CD4-positive, alpha-beta T cell (primary cell): ENCODE measurements around the gene GALM. TPM values are rescaled to one million over a fixed set of nuclear protein-coding genes. Genes with fewer than 3 reads are reported as not detected.
"Not testable (repeated sequence)": the region's sequence is repeated elsewhere in the genome, so short reads cannot be mapped to it uniquely, and the experiment has no call there.

Experiments
- ATAC-seq: fragments of 200-7000 bp; cut with Tn5 transposase; one replicate; pipeline ENCODE4 v1.10.0; 2022; ENCODE audit warnings: mild to moderate bottlenecking; ENCODE audit not compliant: poor library complexity
- CTCF ChIA-PET: fragments of 350-600 bp; sonication (Branson Sonifier 250); formaldehyde crosslinking; loops from one replicate; lab custom pipeline; 2021; ENCODE audit warnings: antibody characterized with exemption, inconsistent platforms; lab: Charles Lee
- POLR2A ChIA-PET: fragments of 350-600 bp; sonication (Branson Sonifier 250); formaldehyde crosslinking; loops from one replicate; lab custom pipeline; 2021; ENCODE audit warnings: antibody characterized with exemption, inconsistent platforms; lab: Charles Lee
- DNase-seq, 14 experiments: peaks; one replicate each; pipeline ENCODE4 v3.0.0-alpha.2; 2013 to 2020; ENCODE audit warnings: mixed read lengths in 2 of 14
- H3K27ac ChIP-seq, 2 donors: one replicate each; pipeline versions ENCODE4 v1.5.1 to v1.7.0; 2013; ENCODE audit warnings: low read length in 2 of 2, low read depth in 1 of 2, mild to moderate bottlenecking in 1 of 2
- H3K27me3 ChIP-seq, 2 experiments: 1 replicate in 1 of 2; 2 replicates in 1 of 2; pipeline versions ENCODE4 v1.6.1 to v1.7.0; 2013; ENCODE audit warnings: low read length in 2 of 2, control low read depth in 1 of 2, mild to moderate bottlenecking in 1 of 2, moderate library complexity in 1 of 2; ENCODE audit not compliant: insufficient read depth in 2 of 2, control insufficient read depth in 1 of 2
- H3K36me3 ChIP-seq: one replicate; pipeline ENCODE4 v1.6.1; 2013; ENCODE audit warnings: low read length, control low read depth; ENCODE audit not compliant: insufficient read depth
- H3K4me1 ChIP-seq: one replicate; pipeline ENCODE4 v1.6.1; 2013; ENCODE audit warnings: low read length, control low read depth; ENCODE audit not compliant: insufficient read depth
- H3K4me3 ChIP-seq: one replicate; pipeline ENCODE4 v1.5.1; 2013; ENCODE audit warnings: mild to moderate bottlenecking, low read length, moderate library complexity
- H3K9me3 ChIP-seq, 2 experiments: 1 replicate in 1 of 2; 2 replicates in 1 of 2; pipeline versions ENCODE4 v1.6.1 to v1.7.0; 2013; ENCODE audit warnings: low read length in 2 of 2, mild to moderate bottlenecking in 2 of 2, control low read depth in 1 of 2, moderate library complexity in 1 of 2; ENCODE audit not compliant: control insufficient read depth in 1 of 2, insufficient read depth in 1 of 2
- H3K27ac Mint-ChIP-seq: one replicate; pipeline ENCODE4 v1.8.0; 2020; ENCODE audit warnings: mixed read lengths
- H3K27me3 Mint-ChIP-seq: one replicate; pipeline ENCODE4 v1.8.0; 2021; ENCODE audit warnings: mixed read lengths
- H3K36me3 Mint-ChIP-seq: one replicate; pipeline ENCODE4 v1.8.0; 2021; ENCODE audit warnings: low read depth, mixed read lengths
- H3K4me1 Mint-ChIP-seq: one replicate; pipeline ENCODE4 v1.8.0; 2021; ENCODE audit warnings: low read depth, mixed read lengths
- H3K4me3 Mint-ChIP-seq: one replicate; pipeline ENCODE4 v1.8.0; 2020; ENCODE audit warnings: mild to moderate bottlenecking, mixed read lengths
- H3K9me3 Mint-ChIP-seq: one replicate; pipeline ENCODE4 v1.8.0; 2020; ENCODE audit warnings: mixed read lengths
- intact Hi-C, 2 experiments: fragments of 100-400 bp; cut with DNase I in 1 of 2; cut with micrococcal nuclease in 1 of 2; formaldehyde crosslinking; loops; one replicate each; pipeline versions ENCODE4 v1.15.1 to v1.9.0; 2023 to 2025; cut with DNase I, micrococcal nuclease
- total RNA-seq, 174 experiments: library from RNA in 2 of 174; stranded (reverse) in 2 of 174; gene quantifications; one replicate each; pipeline ENCODE4 v1.2.3 and lab custom pipeline; 2021 to 2026
- TF ChIP-seq, protein P1 (sequence below): fragments of 200-600 bp; IDR thresholded peaks from one replicate; pipeline ENCODE4 v1.8.0; 2022; ENCODE audit warnings: antibody characterized with exemption, mild to moderate bottlenecking

GALM gene
- total RNA-seq, 2 experiments from 2014 or later = 5.9 to 7.0 TPM

DNA sequence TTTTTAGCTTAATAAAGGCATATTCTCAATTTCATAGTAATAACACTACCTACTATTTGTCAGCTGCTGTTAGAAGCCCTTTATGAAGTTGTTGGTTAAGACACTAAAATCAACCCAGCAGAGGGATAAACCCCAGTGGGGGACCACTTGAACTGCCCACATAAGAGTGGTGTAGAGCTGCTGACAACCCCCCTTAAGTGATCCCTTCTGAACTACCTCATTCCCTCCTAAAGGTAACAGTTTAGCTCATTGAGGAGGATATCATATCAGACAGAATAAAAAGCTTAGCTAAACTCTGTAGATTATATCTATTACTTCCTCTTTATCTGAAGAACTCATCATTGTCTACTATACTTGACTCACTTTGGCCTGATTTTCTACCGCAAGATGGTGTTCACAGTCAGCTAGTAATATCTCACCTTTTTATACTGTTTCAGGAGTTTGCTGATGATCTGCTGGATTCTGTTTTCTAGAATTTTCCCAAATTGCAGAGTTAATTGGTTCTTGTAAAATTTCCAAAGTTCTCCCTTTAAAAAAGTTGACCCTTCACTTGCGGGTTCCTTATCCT, 16.2 kb downstream of the GALM start:
- ATAC-seq (peak; percentile 88), DNase-seq (peak in 4 of 14 experiments; percentile 28 to 82 (median 76))
- H3K27ac Mint-ChIP-seq = peak overlapping the region; percentile 86
- ChIA-PET CTCF (interaction anchor here (0.8 to 3.0 kb wide), 17 partner anchors 9 to 103 kb away, joined by 3 to 25 read pairs (median 7); partner anchors contain the start of gene GALM), POLR2A (interaction anchor here (0.7 to 3.7 kb wide), 26 partner anchors 10 to 100 kb away, joined by 3 to 47 read pairs (median 4); partner anchors contain the start of genes GALM, HNRNPLL and SRSF7)
- H3K27me3 ChIP-seq = no peaks in the 10 kb centered on the region
- TF ChIP-seq, protein P1, sequence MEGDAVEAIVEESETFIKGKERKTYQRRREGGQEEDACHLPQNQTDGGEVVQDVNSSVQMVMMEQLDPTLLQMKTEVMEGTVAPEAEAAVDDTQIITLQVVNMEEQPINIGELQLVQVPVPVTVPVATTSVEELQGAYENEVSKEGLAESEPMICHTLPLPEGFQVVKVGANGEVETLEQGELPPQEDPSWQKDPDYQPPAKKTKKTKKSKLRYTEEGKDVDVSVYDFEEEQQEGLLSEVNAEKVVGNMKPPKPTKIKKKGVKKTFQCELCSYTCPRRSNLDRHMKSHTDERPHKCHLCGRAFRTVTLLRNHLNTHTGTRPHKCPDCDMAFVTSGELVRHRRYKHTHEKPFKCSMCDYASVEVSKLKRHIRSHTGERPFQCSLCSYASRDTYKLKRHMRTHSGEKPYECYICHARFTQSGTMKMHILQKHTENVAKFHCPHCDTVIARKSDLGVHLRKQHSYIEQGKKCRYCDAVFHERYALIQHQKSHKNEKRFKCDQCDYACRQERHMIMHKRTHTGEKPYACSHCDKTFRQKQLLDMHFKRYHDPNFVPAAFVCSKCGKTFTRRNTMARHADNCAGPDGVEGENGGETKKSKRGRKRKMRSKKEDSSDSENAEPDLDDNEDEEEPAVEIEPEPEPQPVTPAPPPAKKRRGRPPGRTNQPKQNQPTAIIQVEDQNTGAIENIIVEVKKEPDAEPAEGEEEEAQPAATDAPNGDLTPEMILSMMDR = peak; percentile 23
- H3K4me3 ChIP-seq = peak overlapping the region; percentile 31
- no peaks in the 10 kb centered on the region for H3K27me3 Mint-ChIP-seq
- H3K9me3 ChIP-seq = no peaks in the 10 kb centered on the region
- H3K4me3 Mint-ChIP-seq = peak overlapping the region; percentile 49
- H3K4me1 ChIP-seq = peaks cover 55% of the 10 kb centered on the region
- H3K27ac ChIP-seq = peak overlapping the region; percentile 71 to 78
- peaks cover 91% of the 10 kb centered on the region for H3K36me3 Mint-ChIP-seq
- H3K36me3 ChIP-seq = peaks cover 62% of the 10 kb centered on the region
- intact Hi-C loops = loop anchor here (1.0 to 5.0 kb wide), 7 partner anchors 15 to 80 kb away; partner anchors contain the start of gene HNRNPLL (in 1 of the 2)
- peaks cover 50% of the 10 kb centered on the region for H3K4me1 Mint-ChIP-seq
- H3K9me3 Mint-ChIP-seq = no peaks in the 10 kb centered on the region

DNA sequence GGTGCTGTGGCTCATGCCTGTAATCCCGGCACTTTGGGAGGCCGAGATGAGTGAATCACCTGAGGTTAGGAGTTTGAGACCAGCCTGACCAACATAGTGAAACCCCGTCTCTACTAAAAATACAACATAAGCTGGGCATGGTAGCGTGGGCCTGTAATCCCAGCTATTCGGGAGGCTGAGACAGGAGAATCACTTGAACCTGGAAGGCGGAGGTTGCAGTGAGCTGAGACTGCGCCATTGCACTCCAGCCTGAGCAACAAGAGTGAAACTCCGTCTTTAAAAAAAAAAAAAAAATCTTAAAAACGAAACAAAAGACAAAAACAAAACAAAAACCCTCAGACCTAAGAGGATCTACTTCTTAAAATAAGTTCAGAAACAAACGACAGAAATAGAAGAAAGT, 16.7 kb downstream of the GALM start:
- Mint-ChIP-seq H3K4me3 (peak overlapping the region; percentile 49), H3K36me3 (peaks cover 91% of the 10 kb centered on the region), H3K4me1 (peaks cover 44% of the 10 kb centered on the region), H3K27ac (peak overlapping the region; percentile 86)
- ChIA-PET POLR2A (interaction anchor here (0.8 to 3.7 kb wide), 20 partner anchors 11 to 101 kb away, joined by 3 to 47 read pairs (median 5); partner anchors contain the start of genes GALM, HNRNPLL and SRSF7), CTCF (interaction anchor here (0.8 to 3.0 kb wide), 15 partner anchors 8 to 101 kb away, joined by 4 to 25 read pairs (median 7); partner anchors contain the start of gene GALM)
- Histone ChIP-seq H3K4me1 (peaks cover 54% of the 10 kb centered on the region), H3K36me3 (peaks cover 61% of the 10 kb centered on the region), H3K27ac (peak overlapping the region; percentile 71 to 78), H3K4me3 (peak overlapping the region; percentile 31)
- not testable (repeated sequence) for H3K9me3 Mint-ChIP-seq, H3K27me3 Mint-ChIP-seq, H3K27me3 ChIP-seq, H3K9me3 ChIP-seq
- intact Hi-C loops = loop anchor here (1.0 to 5.0 kb wide), 7 partner anchors 15 to 80 kb away; partner anchors contain the start of gene HNRNPLL (in 1 of the 2)
- ATAC-seq = peak; percentile 51
- DNase-seq = peak in 2 of 14 experiments; percentile 40 to 61

DNA sequence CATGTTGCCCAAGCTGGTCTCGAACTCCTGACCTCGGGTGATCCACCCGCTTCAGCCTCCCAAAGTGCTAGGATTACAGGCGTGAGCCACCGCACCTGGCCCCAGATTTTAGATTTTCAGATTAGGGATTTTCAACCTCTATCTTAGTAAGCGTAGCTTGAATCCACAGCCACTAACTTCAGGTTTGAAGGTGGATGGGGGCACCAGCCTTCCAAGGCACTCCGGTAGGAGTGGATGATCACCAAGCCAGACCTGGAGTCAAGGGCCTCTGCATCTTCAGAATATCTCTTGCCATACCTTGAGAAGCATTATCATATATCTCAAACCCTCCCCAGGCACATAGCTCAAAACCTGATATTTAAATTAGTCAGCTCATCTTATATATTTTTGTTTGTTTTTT, 17.9 kb downstream of the GALM start:
- H3K27me3 ChIP-seq = no peaks in the 10 kb centered on the region
- H3K9me3 Mint-ChIP-seq = no peaks in the 10 kb centered on the region
- no peak overlapping the region for H3K27ac ChIP-seq
- ChIA-PET CTCF (interaction anchor here (0.8 to 3.0 kb wide), 3 partner anchors 16 to 80 kb away, joined by 3 to 25 read pairs (median 3); no protein-coding TSS in a partner anchor), POLR2A (interaction anchor here (1.2 to 3.7 kb wide), 3 partner anchors 12 to 68 kb away, joined by 4 to 47 read pairs (median 12); partner anchors contain the start of genes GALM and SRSF7)
- H3K27me3 Mint-ChIP-seq = no peaks in the 10 kb centered on the region
- H3K9me3 ChIP-seq = no peaks in the 10 kb centered on the region
- H3K4me3 ChIP-seq = no peak overlapping the region
- H3K36me3 ChIP-seq = peaks cover 65% of the 10 kb centered on the region
- peaks cover 89% of the 10 kb centered on the region for H3K36me3 Mint-ChIP-seq
- no peak overlapping the region for H3K27ac Mint-ChIP-seq
- H3K4me1 Mint-ChIP-seq = peaks cover 35% of the 10 kb centered on the region
- no peak overlapping the region for H3K4me3 Mint-ChIP-seq
- TF ChIP-seq, protein P1 = no peak
- no peak for DNase-seq
- intact Hi-C loops = loop anchor here (2.0 to 5.0 kb wide), 4 partner anchors 17 to 81 kb away; partner anchors contain the start of gene HNRNPLL (in 1 of the 2)
- no peak for ATAC-seq
- peaks cover 48% of the 10 kb centered on the region for H3K4me1 ChIP-seq
